Lower leg skin (tissue), 3 donors: ENCODE results near the gene ARHGEF10L.

Source experiments
- POLR2A ChIP-seq, 2 donors: fragments of 450-650 bp; IDR thresholded peaks; one replicate each; pipeline ENCODE4 v1.6.1; 2016 to 2017; ENCODE audit warnings: antibody characterized with exemption in 2 of 2, mild to moderate bottlenecking in 1 of 2, moderate library complexity in 1 of 2
- TF ChIP-seq, protein P1 (sequence below), 3 donors: fragments of 450-650 bp; IDR thresholded peaks; one replicate each; pipeline ENCODE4 v1.5.1; 2016; ENCODE audit warnings: antibody characterized with exemption in 3 of 3, mild to moderate bottlenecking in 3 of 3, moderate library complexity in 2 of 3

DNA sequence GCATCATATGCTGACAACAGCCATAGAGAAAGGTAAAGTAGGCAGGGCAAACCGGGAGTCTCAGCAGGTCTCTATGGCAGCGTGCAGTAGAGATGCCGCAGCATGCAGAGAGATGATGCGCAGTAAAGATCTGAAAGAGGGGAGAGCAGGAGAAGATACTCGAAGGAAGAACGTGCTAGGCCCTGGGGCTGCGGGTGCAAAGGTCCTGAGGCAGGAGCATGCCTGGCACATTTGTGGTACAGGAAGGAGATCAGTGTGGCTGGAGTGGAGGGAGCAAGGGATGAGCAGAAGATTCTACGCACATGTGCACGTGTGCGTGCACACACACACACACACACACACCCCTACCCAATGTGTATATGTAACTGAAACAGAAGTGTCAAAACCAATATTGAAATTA is 45.0 kb downstream of the ARHGEF10L start:
- TF ChIP-seq, protein P1, sequence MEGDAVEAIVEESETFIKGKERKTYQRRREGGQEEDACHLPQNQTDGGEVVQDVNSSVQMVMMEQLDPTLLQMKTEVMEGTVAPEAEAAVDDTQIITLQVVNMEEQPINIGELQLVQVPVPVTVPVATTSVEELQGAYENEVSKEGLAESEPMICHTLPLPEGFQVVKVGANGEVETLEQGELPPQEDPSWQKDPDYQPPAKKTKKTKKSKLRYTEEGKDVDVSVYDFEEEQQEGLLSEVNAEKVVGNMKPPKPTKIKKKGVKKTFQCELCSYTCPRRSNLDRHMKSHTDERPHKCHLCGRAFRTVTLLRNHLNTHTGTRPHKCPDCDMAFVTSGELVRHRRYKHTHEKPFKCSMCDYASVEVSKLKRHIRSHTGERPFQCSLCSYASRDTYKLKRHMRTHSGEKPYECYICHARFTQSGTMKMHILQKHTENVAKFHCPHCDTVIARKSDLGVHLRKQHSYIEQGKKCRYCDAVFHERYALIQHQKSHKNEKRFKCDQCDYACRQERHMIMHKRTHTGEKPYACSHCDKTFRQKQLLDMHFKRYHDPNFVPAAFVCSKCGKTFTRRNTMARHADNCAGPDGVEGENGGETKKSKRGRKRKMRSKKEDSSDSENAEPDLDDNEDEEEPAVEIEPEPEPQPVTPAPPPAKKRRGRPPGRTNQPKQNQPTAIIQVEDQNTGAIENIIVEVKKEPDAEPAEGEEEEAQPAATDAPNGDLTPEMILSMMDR (IDR thresholded peaks at IDR 0.05): no peak
- TF ChIP-seq POLR2A (IDR thresholded peaks at IDR 0.05): no peak
